GM21423 (cell line): ENCODE measurements around the gene HIC1.

Experiments used
- ATAC-seq: cut with Tn5 transposase; IDR thresholded peaks from one replicate; pipeline ENCODE4 v1.9.1; 2021; ENCODE audit warnings: mild to moderate bottlenecking, moderate library complexity; ENCODE audit not compliant: unreplicated experiment

Gene HIC1

GRCh38 chr17:2024572-2025219 is 30.2 kb upstream of the HIC1 start:
- ATAC-seq = no peak

- ATAC-seq = no peak
These were observed 29.7 kb upstream of the HIC1 start, which contains the start of gene RTN4RL1 for GRCh38 chr17:2025220-2025621. Gene RTN4RL1, minus strand, starts transcription at chr17:2025334. Its CDS starts 469 bp downstream, at chr17:2024865.

- no peak for ATAC-seq
These were observed 29.1 kb upstream of the HIC1 start for GRCh38 chr17:2025622-2026309.

- ATAC-seq = no peak
These were observed 27.2 kb upstream of the HIC1 start for GRCh38 chr17:2027528-2028233.

- no peak for ATAC-seq
These were observed 26.7 kb upstream of the HIC1 start for GRCh38 chr17:2028234-2028614.

GRCh38 chr17:2028737-2029136 is 26.2 kb upstream of the HIC1 start:
- no peak for ATAC-seq

GRCh38 chr17:2029911-2030778 is 24.8 kb upstream of the HIC1 start, which contains the start of gene DPH1:
Gene DPH1, plus strand, starts transcription at chr17:2030153. Its CDS starts 17 bp downstream, at chr17:2030170.
- peak; percentile 67 for ATAC-seq

GRCh38 chr17:2030779-2031163 is 24.1 kb upstream of the HIC1 start:
- peak; percentile 4 for ATAC-seq

- ATAC-seq = no peak
These were observed 21.8 kb upstream of the HIC1 start for GRCh38 chr17:2033153-2033552.

- no peak for ATAC-seq
These were observed 20.7 kb upstream of the HIC1 start for GRCh38 chr17:2034157-2034556.

GRCh38 chr17:2034806-2035540 is 19.9 kb upstream of the HIC1 start:
- ATAC-seq = no peak

- ATAC-seq = no peak
These were observed 19.1 kb upstream of the HIC1 start for GRCh38 chr17:2035541-2036488.

GRCh38 chr17:2037155-2037554 is 17.7 kb upstream of the HIC1 start:
- ATAC-seq = no peak

GRCh38 chr17:2040219-2040827 is 14.6 kb upstream of the HIC1 start:
- no peak for ATAC-seq

- ATAC-seq = no peak
These were observed 13.9 kb upstream of the HIC1 start for GRCh38 chr17:2040942-2041560.

GRCh38 chr17:2041561-2042389 is 13.1 kb upstream of the HIC1 start, which contains the start of gene OVCA2:
Gene OVCA2, plus strand, starts transcription at chr17:2042022. Its CDS starts 26 bp downstream, at chr17:2042048.
- peak; percentile 87 for ATAC-seq

- no peak for ATAC-seq
These were observed 12.5 kb upstream of the HIC1 start for GRCh38 chr17:2042390-2042847.
